Testis (tissue), 3 donors: ENCODE data around the gene RGS7. TPM values are rescaled to one million over a fixed set of nuclear protein-coding genes. Genes with fewer than 3 reads are reported as not detected.

Source experiments
- DNase-seq: peaks from one replicate; pipeline ENCODE4 v3.0.0-alpha.2; 2019
- H3K27ac ChIP-seq, 2 donors: fragments of 200-600 bp; sonication (generic); one replicate each; pipeline ENCODE4 v1.5.1; 2019
- H3K27me3 ChIP-seq: fragments of 200-600 bp; sonication (generic); one replicate; pipeline ENCODE4 v1.5.1; 2019
- H3K36me3 ChIP-seq: fragments of 200-600 bp; sonication (generic); one replicate; pipeline ENCODE4 v1.5.1; 2017; ENCODE audit warnings: low read depth; ENCODE audit errors: missing control alignments
- H3K4me1 ChIP-seq: fragments of 200-600 bp; sonication (generic); one replicate; pipeline ENCODE4 v1.5.1; 2019
- H3K4me3 ChIP-seq, 2 donors: fragments of 200-600 bp; sonication (generic); one replicate each; pipeline ENCODE4 v1.5.1; 2017 to 2019
- H3K9me3 ChIP-seq: fragments of 200-600 bp; sonication (generic); one replicate; pipeline ENCODE4 v1.5.1; 2017
- CTCF ChIP-seq, 3 experiments: fragments of 450-650 bp in 2 of 3; fragments of 200-600 bp in 1 of 3; sonication (generic) in 1 of 3; IDR thresholded peaks; one replicate each; pipeline ENCODE4 v1.5.1; 2016 to 2019; ENCODE audit warnings: antibody characterized with exemption in 3 of 3, mild to moderate bottlenecking in 2 of 3, moderate library complexity in 1 of 3
- POLR2A ChIP-seq: fragments of 450-650 bp; IDR thresholded peaks from one replicate; pipeline ENCODE4 v1.6.1; 2017; ENCODE audit warnings: antibody characterized with exemption, mild to moderate bottlenecking, moderate library complexity
- WGBS, 2 donors: methylation state at CpG; one replicate each; pipeline ENCODE4 v1.1.5; 2018; 5-methylcytosine and 5-hydroxymethylcytosine counted together
- intact Hi-C: fragments of 100-400 bp; cut with DNase I; formaldehyde crosslinking; loops from one replicate; pipeline ENCODE4 v1.15.1; 2023; ENCODE audit warnings: low total_unique reads
- polyA plus RNA-seq: library from polyadenylated mRNA; stranded (reverse); fragments of 350-450 nt; fragmentation: Illumina TruSeq; extraction: RNeasy Lipid Tissue Mini Kit (QIAGEN cat#74804); gene quantifications from one replicate; pipeline ENCODE4 v1.2.3, GENCODE V29; 2014; ENCODE audit warnings: low read depth, low replicate concordance; ENCODE audit not compliant: insufficient read depth
- total RNA-seq, 2 donors: library from RNA; depleted of rRNA; stranded (reverse); fragments of >200 nt; gene quantifications; one replicate each; pipeline ENCODE4 v1.2.3, GENCODE V29; 2016

RGS7 gene
- total and polyA plus RNA-seq, 3 donors from 2014 or later = 5.0 to 6.6 (median 5.4) TPM

- H3K27me3 ChIP-seq = no peaks in the 10 kb centered on the region
- no peak overlapping the region for H3K4me3 ChIP-seq
- TF ChIP-seq CTCF (IDR thresholded peaks at IDR 0.05) = no peak
- no peak for TF ChIP-seq POLR2A
- H3K27ac ChIP-seq = no peak overlapping the region
- DNase-seq = no peak
- H3K4me1 ChIP-seq = no peaks in the 10 kb centered on the region
- intact Hi-C loops = no loop called here
- H3K9me3 ChIP-seq = no peaks in the 10 kb centered on the region
- no peaks in the 10 kb centered on the region for H3K36me3 ChIP-seq
These were observed 609.1 kb downstream of the RGS7 start for GRCh38 chr1:240747907-240748306.

DNA sequence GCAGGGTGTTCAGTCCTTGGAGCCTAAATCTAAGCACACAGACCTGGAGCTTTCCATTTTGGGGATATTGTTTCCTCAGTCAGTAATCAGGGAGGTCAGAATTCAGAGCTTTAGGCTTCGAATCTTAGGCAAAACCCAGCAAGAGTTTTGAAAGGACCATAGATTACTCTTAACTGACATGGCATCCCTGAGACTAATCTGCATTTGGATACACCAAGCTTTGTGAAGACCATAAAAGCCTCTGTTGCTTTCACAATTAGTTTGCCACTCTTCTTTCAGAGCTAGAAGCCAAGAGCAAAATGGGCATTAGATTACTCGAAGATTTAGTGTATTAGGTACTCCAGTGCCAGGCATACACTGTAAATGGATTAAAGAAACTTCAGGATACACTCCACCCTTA lies 613.3 kb downstream of the RGS7 start:
- Histone ChIP-seq H3K4me3 (no peak overlapping the region), H3K27me3 (no peaks in the 10 kb centered on the region), H3K27ac (no peak overlapping the region), H3K4me1 (no peaks in the 10 kb centered on the region), H3K9me3 (no peaks in the 10 kb centered on the region), H3K36me3 (no peaks in the 10 kb centered on the region)
- 54 to 73% methylated on average over 2 of the region's 2 CpGs for WGBS, 2 donors
- no peak for TF ChIP-seq CTCF (IDR thresholded peaks at IDR 0.05)
- no peak for TF ChIP-seq POLR2A
- DNase-seq = no peak
- intact Hi-C loops = no loop called here

DNA sequence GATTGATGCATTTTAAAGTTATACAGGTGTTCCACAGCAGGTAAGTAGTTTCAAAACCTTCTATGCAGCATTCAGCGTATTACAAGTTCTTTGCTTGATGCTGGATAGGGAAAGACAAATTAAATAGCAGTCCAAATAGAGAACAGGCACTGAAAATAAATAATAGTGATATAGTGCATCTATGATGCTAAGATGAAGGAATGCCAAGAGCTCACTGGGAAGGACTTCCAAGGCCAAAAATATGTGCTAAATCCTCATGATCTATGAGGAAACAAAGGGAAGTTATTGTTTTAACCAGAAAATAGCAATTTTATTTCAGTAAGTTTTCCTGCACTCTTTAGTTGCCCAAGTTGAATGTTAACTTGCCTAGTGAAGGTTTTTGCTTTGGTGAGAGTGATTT lies 617.3 kb downstream of the RGS7 start:
- TF ChIP-seq POLR2A (no peak), CTCF (IDR thresholded peaks at IDR 0.05) (no peak)
- no peaks in the 10 kb centered on the region for H3K27me3 ChIP-seq
- 91 to 92% methylated on average over 1 of the region's 1 CpG for WGBS, 2 donors
- no peak overlapping the region for H3K27ac ChIP-seq
- H3K36me3 ChIP-seq = no peaks in the 10 kb centered on the region
- H3K4me1 ChIP-seq = no peaks in the 10 kb centered on the region
- H3K4me3 ChIP-seq = no peak overlapping the region
- intact Hi-C loops = no loop called here
- H3K9me3 ChIP-seq = no peaks in the 10 kb centered on the region
- DNase-seq = no peak

DNA sequence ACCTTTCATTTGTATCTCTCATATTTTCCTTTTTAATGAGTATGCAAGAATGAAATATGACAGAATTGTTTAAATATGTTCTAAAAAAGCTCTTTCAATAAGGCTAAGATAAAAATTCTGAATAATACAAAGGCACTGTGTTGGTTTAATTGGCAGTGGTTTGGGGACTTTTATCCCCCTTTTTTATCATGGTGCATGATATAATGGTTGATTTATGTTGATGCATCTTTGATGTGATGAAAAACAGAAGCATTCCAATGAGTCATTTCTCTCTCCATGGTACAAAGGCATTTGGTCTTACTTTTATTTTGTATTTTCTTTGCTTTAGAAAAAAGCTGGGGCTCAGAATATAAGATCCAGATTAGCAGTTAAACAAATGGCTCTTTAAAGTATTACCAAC lies 617.9 kb downstream of the RGS7 start:
- DNase-seq = no peak
- Histone ChIP-seq H3K27me3 (no peaks in the 10 kb centered on the region), H3K4me1 (no peaks in the 10 kb centered on the region), H3K9me3 (no peaks in the 10 kb centered on the region), H3K36me3 (no peaks in the 10 kb centered on the region), H3K4me3 (no peak overlapping the region), H3K27ac (no peak overlapping the region)
- intact Hi-C loops = no loop called here
- TF ChIP-seq CTCF (IDR thresholded peaks at IDR 0.05) (no peak), POLR2A (no peak)

DNA sequence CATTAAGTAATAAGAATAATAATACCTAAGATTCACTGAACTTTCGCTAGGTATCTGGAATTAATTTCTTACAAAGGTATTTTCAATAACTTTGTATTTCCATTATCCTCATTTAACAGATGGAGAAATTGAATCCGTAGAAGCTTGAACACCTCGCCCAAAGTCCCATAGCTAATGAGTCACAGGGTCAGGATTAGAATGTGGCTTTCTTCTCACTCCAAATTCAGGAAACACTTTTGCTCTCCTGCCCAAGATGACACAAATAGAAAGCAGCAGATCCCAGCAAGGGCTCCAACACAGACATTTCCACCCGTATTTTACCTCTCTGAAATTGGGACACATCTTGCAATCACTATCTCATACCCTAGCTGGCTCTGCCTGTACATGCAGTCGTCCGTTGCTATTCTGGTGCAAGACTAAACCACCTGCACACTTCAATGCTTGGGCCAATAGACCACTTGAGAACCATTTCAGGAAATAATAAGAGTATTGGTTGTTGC lies 619.2 kb downstream of the RGS7 start:
- Histone ChIP-seq H3K4me1 (no peaks in the 10 kb centered on the region), H3K27me3 (no peaks in the 10 kb centered on the region), H3K9me3 (no peaks in the 10 kb centered on the region), H3K4me3 (no peak overlapping the region), H3K27ac (no peak overlapping the region), H3K36me3 (no peaks in the 10 kb centered on the region)
- intact Hi-C loops = no loop called here
- WGBS, 2 donors = 79 to 92% methylated on average over 6 of the region's 6 CpGs
- TF ChIP-seq POLR2A (no peak), CTCF (IDR thresholded peaks at IDR 0.05) (no peak)
- DNase-seq = no peak
